GM12873 (cell line): Measurements from ENCODE around the gene ZW10.

Experiments
- CTCF ChIP-seq: IDR thresholded peaks from 2 replicates; pipeline ENCODE4 v1.5.1; 2012; ENCODE audit warnings: low read depth, mild to moderate bottlenecking, moderate library complexity, low read length, control low read depth; ENCODE audit not compliant: insufficient read depth; ENCODE audit errors: missing control alignments

ZW10 gene

DNA sequence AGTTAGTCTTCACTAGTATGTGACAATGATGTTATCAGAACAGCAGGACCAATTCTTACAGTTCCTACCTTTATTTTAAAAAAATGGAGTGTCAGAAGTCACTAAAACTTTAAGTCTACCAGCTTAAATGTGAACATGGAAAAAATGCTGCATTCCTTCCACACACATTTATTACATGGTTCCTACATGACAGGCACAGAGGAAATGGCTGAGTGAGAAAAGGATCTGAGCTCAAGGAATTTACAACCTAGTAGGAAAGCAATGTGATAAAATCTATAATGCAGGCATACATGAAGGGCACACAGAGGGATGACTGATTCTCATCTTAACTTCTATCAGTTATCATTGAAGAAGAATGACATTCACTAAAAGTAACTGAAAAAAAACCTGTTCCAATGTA, 29.1 kb upstream of the ZW10 start:
- TF ChIP-seq CTCF = no peak

DNA sequence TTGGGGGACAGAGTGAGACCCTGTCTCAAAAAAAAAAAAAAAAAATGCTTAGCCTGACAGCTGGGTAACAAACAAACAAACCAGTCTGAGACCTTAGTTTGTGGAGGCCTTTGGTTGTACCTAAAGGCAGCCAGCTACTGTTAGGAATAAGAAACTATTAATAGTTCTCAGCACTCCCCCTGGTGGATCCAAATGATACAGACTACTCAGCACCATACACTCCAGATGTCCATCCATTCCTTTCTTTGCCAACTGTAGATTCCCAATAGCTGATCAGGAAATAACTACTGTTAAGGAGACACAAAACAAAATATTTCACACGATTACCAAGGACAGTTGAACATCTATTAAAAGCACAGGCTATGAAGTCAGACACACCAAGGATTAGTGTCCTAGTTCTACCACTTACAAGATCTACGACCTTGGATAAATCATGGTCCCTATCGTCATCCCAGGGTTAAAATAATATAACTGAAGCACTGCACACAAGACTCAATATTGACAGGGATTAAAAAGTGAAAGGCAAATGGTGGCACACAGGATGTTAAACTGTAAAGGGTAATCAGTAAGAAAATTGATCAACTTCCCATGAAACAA, 23.3 kb upstream of the ZW10 start:
- TF ChIP-seq CTCF = peak; percentile 77

GRCh38 chr11:113789675-113790320, 16.3 kb upstream of the ZW10 start:
- no peak for TF ChIP-seq CTCF

GRCh38 chr11:113782134-113782533, 8.6 kb upstream of the ZW10 start:
- no peak for TF ChIP-seq CTCF

DNA sequence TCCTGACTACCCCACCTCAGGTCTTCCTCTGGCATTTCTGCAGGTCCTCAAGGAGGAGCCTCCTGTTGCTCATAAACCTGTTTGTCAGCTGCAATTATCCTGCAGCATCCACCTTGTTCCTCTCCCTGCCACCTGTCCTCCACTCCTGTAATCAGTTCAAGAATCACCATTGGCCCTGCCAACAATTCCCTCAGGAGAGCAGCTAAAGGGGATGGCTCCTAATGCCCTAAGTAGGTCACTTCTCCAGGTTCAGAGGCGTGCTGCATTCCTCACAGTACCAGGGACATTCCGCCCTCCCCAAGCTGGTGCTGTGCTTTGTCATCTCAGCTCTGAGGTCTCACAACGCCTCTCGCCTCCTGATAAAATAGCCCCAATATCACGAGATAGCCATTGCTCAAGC, 8.2 kb upstream of the ZW10 start:
- TF ChIP-seq CTCF = no peak

- TF ChIP-seq CTCF = no peak
These were observed 6.0 kb upstream of the ZW10 start, which contains the start of gene CLDN25 for GRCh38 chr11:113779496-113779895. Gene CLDN25 (plus strand): TSS chr11:113779796. CDS start chr11:113779796, 0 bp downstream.

DNA sequence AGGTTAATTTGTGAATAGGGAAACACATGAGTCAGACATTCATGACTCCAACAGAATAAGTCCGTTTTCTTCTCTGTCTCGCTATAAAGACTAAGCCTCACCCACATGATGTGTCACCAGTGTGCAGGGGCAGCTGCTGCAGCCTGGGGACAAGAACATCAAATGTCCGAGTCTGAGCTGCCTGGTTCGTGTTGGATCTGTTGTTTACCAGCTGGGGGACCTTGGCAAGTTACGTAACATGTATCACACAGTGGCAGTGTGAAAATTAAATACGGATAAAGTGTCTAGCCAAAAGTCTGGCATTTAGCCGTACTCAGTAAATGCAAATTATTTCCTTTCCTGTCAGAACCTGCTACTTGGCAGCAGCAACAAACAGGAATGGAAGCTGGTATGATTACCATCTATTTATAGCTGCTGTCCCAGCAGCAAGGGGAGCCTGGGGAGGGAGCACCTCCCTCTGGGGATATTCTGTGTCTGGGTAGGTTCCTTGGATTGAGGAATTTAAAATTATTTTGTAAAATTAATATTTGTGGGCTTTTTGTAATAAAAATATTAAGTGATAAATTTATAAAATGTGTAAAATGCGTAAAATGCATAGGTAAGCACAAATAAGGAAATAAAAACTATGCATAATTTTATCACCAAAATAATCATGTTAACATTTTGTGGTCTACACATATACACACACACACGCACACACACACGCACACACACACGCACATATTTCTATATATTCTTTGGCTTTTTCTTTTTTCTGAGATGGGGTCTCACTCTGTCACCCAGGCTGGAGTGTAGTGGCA, 4.8 kb upstream of the ZW10 start:
- no peak for TF ChIP-seq CTCF
